ENCODE data around the gene PET100. TPM values are rescaled to one million over a fixed set of nuclear protein-coding genes. Genes with fewer than 3 reads are reported as not detected.

Gene PET100
- total and polyA plus RNA-seq, 10 of the 15 experiments (the other 5 are each of a cell fraction or from before 2014, with no cell fraction given): 47.0 to 462 (median 126) TPM

- H2AFZ ChIP-seq (ENCODE audit: control insufficient read depth, low read depth, low read length): no peak overlapping the region
- peaks cover 23% of the 10 kb centered on the region for H3K4me1 ChIP-seq (ENCODE audit: control insufficient read depth, insufficient read depth, low read length)
- ChIA-PET POLR2A (interaction anchor here (0.5 to 0.8 kb wide), 3 partner anchors 16 to 248 kb away, joined by 3 to 5 read pairs (median 3); no protein-coding TSS in a partner anchor), RAD21 (ENCODE audit: unreplicated experiment) (no interaction called here), CTCF (interaction anchor here (0.9 to 2.0 kb wide), 2 partner anchors 106 to 147 kb away, joined by 3 to 5 read pairs; no protein-coding TSS in a partner anchor), SMC1A (ENCODE audit: uncharacterized antibody, unreplicated experiment) (interaction anchor here (1.1 kb wide), 1 partner anchor 22 kb away, joined by 3 read pairs; no protein-coding TSS in a partner anchor)
- no peaks in the 10 kb centered on the region for H3K36me3 ChIP-seq (ENCODE audit: control insufficient read depth in 2 of 2, insufficient read depth in 2 of 2, low read length in 1 of 2)
- peaks cover 4 to 7% of the 10 kb centered on the region in 2 experiments; a peak in 3 of 4 replicates for H3K27me3 ChIP-seq (replicated peaks in 1 of 2; ENCODE audit: control insufficient read depth in 2 of 2, insufficient read depth in 2 of 2, low read length in 1 of 2)
- FAIRE-seq (peak; percentile 91), ATAC-seq (peak; percentile 55), DNase-seq (ENCODE audit: low read depth, low spot score) (no peak)
- in situ Hi-C loops (cut with MboI): no loop called here
- H4K20me1 ChIP-seq (ENCODE audit: control insufficient read depth, insufficient read depth): no peaks in the 10 kb centered on the region
- no peaks in the 10 kb centered on the region; the same call in 2 of the 3 replicates for H3K9me3 ChIP-seq (replicated peaks; ENCODE audit: control insufficient read depth, insufficient read depth, low read length)
- intact Hi-C loops (cut with micrococcal nuclease; ENCODE audit: unreplicated experiment): loop anchor here (10.0 kb wide), 1 partner anchor 290 kb away; no protein-coding TSS in a partner anchor
- TF ChIP-seq, protein P1, sequence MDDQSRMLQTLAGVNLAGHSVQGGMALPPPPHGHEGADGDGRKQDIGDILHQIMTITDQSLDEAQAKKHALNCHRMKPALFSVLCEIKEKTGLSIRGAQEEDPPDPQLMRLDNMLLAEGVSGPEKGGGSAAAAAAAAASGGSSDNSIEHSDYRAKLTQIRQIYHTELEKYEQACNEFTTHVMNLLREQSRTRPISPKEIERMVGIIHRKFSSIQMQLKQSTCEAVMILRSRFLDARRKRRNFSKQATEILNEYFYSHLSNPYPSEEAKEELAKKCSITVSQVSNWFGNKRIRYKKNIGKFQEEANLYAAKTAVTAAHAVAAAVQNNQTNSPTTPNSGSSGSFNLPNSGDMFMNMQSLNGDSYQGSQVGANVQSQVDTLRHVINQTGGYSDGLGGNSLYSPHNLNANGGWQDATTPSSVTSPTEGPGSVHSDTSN (IDR thresholded peaks at IDR 0.05; ENCODE audit: insufficient replicate concordance, low read depth, low read length): peak; percentile 92
- TF ChIP-seq PKNOX1 (IDR thresholded peaks at IDR 0.05) (peak; percentile 95), NFYB (IDR thresholded peaks at IDR 0.05; ENCODE audit: insufficient read depth, low read depth, low read length) (peak; percentile 65; the same call in 1 of the 2 replicates), PAX5 (IDR thresholded peaks at IDR 0.05; ENCODE audit: borderline replicate concordance, low read depth, low read length) (no peak)
- 35% methylated on average over 17 of the region's 21 CpGs for WGBS (ENCODE audit: insufficient coverage, insufficient replicate concordance, low lambda C conversion rate, missing lambda C conversion rate)
- H3K4me2 ChIP-seq (ENCODE audit: control insufficient read depth, insufficient read depth): no peak overlapping the region
- no peak overlapping the region for H3K4me3 ChIP-seq
- no peak overlapping the region for H3K9ac ChIP-seq (ENCODE audit: control insufficient read depth, insufficient read depth, low read length)
- H3K79me2 ChIP-seq (ENCODE audit: control insufficient read depth, insufficient read depth, low read length): no peaks in the 10 kb centered on the region
- BruUV-seq (replicated peaks): no TSS peak
- no peak overlapping the region for H3K27ac ChIP-seq (ENCODE audit: control insufficient read depth, insufficient read depth)
Measured at GRCh38 chr19:7674010-7675005, 44.7 kb downstream of the PET100 start.

Measured in GM12878 (cell line).